Measurements from ENCODE around the gene IGSF5.

The IGSF5 gene

GRCh38 chr21:39837861-39838359 lies 92.9 kb downstream of the IGSF5 start:
- DNase-seq = no peak

- DNase-seq = no peak
Measured at GRCh38 chr21:39840373-39841097, 95.6 kb downstream of the IGSF5 start.

GRCh38 chr21:39842741-39843459 lies 97.9 kb downstream of the IGSF5 start:
- no peak for DNase-seq

GRCh38 chr21:39843483-39843882 lies 98.5 kb downstream of the IGSF5 start:
- DNase-seq = no peak

- DNase-seq = no peak
Measured at GRCh38 chr21:39843916-39844315, 98.9 kb downstream of the IGSF5 start.

GRCh38 chr21:39845571-39846130 lies 100.7 kb downstream of the IGSF5 start:
- DNase-seq = no peak

GRCh38 chr21:39847877-39848276 lies 102.9 kb downstream of the IGSF5 start:
- DNase-seq = no peak

GRCh38 chr21:39849014-39849655 lies 104.2 kb downstream of the IGSF5 start:
- no peak for DNase-seq

GRCh38 chr21:39850333-39850732 lies 105.3 kb downstream of the IGSF5 start:
- no peak for DNase-seq

GRCh38 chr21:39851002-39851618 lies 106.1 kb downstream of the IGSF5 start:
- no peak for DNase-seq
